HG03039 (cell line): ENCODE results near the gene GRB2.
"Not testable (repeated sequence)": the region's sequence is repeated elsewhere in the genome, so short reads cannot be mapped to it uniquely, and the experiment has no call there.

Experiments
- ATAC-seq: cut with Tn5 transposase; IDR thresholded peaks from one replicate; pipeline ENCODE4 v1.9.1; 2021; ENCODE audit warnings: mild to moderate bottlenecking, moderate library complexity; ENCODE audit not compliant: unreplicated experiment

Gene GRB2

DNA sequence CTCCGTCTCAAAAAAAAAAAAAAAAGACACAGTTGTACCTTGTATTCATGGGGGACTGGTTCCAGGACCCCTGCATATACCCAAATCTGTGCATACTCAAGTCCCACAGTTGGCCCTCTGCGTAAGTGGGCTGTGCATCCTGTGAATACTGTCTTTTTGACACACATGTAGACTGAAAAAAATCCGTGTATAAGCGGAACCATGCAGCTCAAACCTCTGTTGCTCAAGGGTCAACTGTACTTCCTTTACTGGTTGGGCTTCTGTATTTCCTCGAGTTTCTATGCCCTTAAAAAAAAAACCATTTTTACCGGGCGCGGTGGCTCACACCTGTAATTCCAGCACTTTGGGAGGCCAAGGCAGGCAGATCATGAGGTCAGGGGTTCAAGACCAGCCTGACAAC lies 52.3 kb downstream of the GRB2 start:
- ATAC-seq, result no peak

DNA sequence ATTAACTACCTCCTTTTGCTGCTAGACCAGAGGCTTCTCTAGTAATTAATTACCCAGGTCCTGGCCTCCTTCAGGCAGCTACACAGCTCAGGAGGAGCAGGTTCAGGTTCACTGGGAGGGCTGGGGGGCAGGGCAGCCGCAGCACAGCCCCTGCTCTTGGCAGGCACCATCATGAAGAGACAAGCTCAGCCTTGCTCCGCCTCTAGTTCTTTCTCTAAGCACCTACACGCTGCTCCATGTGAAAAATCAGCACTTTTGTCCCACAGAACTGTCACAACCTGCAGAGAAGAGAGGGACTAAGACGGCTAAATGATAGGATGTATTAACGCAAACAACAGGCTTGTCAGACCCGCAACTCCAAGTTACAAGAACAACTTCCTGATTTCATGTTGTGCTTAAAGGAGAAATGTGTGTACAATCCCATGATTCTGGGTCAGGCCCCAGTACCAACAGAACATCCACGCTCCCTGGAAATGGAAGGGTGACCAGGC lies 53.4 kb downstream of the GRB2 start:
- ATAC-seq, result no peak

DNA sequence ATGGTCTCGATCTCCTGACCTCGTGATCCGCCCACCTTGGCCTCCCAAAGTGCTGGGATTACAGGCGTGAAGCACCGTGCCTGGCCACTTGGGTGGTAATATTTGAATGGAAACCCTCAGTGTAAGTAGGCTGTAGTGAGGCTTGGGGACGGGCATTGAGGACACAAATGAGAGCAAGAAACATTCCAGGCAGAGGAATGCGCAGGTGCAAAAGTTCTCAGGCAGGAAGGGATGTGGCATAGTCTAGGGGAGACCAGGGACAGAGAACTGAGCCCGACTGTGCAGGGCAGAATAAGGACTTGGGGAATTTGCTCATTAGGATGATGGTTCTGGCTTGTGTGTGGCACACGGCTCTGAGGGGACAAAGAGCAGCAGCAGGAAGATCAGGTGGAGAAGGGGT lies 54.8 kb downstream of the GRB2 start:
- no peak for ATAC-seq

- ATAC-seq, result no peak
Observed at GRCh38 chr17:75350029-75350428, 55.4 kb downstream of the GRB2 start.

DNA sequence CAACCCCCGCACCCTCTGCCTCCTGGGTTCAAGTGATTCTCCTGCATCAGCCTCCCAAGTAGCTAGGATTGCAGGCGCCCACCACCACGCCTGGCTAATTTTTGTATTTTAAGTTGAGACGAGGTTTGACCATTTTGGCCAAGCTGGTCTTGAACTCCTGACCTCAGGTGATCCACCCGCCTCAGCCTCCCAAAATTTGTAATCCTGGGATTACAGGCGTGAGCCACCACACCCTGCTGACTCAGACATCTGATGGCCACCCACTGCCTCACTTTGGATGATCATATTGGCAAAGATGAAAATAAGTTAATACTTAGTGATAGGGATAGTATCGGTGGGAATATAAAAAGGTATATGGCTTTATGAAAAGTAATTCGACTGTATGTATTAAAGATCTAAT lies 55.9 kb downstream of the GRB2 start:
- no peak for ATAC-seq

- no peak for ATAC-seq
Observed at GRCh38 chr17:75348386-75349012, 57.0 kb downstream of the GRB2 start.

GRCh38 chr17:75346906-75347305 lies 58.6 kb downstream of the GRB2 start:
- no peak for ATAC-seq

- not testable (repeated sequence) for ATAC-seq
Observed at GRCh38 chr17:75346368-75346767, 59.1 kb downstream of the GRB2 start.

- no peak for ATAC-seq
Observed at GRCh38 chr17:75345514-75346167, 59.8 kb downstream of the GRB2 start.

DNA sequence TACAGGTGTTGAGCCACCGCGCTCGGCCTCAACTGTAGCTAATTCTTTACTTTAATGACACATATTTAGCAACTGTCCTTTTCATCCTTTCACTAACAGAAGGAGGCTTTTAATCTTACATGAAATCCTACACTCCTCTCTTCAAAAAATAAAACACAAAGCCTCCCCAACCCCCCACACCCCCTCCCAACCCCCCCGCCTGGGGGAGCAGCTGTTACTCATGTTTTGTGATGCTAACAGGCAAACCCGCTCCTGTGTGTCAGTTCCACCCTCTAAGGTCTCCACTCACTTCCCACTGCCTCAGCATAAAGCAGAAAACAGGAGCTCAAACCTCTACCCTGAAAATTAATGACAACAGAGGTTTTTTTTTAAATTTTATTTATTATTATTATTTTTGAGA lies 60.8 kb downstream of the GRB2 start:
- ATAC-seq, result no peak

- no peak for ATAC-seq
Observed at GRCh38 chr17:75342996-75343395, 62.5 kb downstream of the GRB2 start.

DNA sequence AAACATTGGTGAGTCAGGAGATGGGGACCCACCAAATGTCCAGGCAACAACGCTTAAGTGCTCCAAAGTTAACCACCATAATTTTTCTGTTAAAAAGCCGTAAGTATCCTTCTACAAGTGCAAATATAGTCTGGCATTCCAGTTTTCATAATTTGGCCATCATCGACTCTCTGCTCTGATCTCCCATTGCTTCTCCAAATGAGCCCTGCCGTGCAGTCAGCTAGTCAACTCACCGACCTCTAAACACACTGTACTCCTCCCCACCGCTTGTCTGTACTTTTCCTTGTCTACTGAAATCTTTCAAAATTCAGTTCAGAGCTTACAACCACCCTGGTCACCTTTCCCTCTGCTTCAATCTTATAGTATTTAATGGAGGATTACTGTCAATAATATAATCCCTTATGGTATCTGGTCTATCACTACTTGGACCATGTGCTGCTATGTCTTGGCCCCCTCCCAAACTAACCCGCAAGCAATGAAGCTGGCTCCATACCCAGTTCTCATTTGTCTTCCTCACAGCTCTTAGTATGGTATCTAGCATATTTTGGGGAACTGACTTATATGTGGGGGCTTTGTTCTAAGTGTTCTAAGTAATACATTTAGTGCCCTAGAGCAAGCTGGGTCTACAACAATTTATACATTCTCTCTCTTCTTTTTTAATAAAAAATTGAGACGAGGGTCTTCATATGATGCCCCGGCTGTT lies 63.5 kb downstream of the GRB2 start:
- ATAC-seq, result no peak

- no peak for ATAC-seq
Observed at GRCh38 chr17:75340631-75341030, 64.8 kb downstream of the GRB2 start.

GRCh38 chr17:75339971-75340370 lies 65.5 kb downstream of the GRB2 start:
- no peak for ATAC-seq

- ATAC-seq, result no peak
Observed at GRCh38 chr17:75338335-75338734, 67.1 kb downstream of the GRB2 start.

- no peak for ATAC-seq
Observed at GRCh38 chr17:75335315-75335714, 70.2 kb downstream of the GRB2 start.

DNA sequence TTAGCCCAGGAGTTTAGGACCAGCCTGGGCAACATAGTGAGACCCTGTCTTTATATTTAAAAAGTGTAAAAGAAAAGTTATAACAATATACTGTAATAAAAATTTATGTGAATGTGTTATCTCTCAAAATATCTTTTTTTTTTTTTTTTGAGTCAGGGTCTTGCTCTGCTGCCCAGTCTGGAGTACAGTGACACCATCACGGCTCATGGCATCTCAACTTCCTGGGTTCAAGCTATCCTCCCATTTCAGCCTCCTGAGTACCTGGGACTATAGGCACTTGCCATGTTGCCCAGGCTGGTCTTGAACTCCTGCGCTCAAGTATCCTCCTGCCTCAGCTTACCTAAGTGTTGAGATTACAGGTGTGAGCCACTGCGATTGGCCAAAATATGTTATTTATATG lies 70.8 kb downstream of the GRB2 start:
- no peak for ATAC-seq

- no peak for ATAC-seq
Observed at GRCh38 chr17:75331671-75332070, 73.8 kb downstream of the GRB2 start.

DNA sequence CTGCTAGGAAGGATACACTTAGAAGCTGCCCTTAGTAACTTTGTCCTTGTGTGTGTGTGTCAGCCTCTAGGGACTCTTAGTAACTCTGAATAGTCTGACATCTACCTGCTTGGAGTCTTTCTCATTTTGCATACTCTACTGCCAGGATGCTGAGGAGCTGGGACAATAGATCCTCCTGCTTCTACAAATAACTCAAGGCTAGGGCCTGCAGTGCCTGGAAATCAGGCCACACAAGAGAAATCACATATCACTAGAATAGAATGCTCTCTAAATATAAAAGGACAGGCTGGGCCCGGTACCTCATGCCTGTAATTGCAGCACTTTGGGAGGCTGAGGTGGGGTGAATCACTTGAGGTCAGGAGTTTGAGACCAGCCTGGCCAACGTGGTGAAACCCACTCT lies 77.7 kb downstream of the GRB2 start:
- no peak for ATAC-seq

DNA sequence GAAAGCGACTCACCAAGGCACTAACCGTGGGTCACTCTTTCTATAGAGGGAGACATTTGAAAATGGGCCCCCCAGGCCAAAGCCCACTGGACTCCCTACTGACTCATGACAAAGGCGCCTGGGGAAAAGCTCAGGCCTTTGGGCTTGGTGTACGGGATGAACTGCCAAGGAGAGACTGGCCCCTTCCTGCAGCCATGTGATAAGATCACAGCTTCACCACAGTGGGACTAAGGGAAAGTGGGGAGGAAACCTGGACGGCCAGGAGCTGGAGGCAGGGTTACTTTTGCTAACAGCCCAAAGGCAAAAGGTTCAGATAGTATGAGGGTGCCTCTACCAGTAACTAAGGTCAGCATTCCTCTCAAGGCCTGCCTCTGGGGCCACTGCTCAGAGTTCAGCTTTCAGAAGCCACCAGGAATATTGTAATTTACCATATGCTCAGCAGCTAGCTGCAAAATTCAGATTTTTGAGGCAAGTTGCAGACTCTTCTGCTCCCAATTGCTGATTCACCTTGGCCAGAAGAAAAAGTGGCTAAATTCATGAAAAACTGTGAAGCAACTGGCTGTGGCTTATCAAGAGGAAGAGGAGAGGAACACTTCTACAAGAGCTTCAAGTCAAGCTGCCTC lies 79.1 kb downstream of the GRB2 start:
- ATAC-seq, result no peak

DNA sequence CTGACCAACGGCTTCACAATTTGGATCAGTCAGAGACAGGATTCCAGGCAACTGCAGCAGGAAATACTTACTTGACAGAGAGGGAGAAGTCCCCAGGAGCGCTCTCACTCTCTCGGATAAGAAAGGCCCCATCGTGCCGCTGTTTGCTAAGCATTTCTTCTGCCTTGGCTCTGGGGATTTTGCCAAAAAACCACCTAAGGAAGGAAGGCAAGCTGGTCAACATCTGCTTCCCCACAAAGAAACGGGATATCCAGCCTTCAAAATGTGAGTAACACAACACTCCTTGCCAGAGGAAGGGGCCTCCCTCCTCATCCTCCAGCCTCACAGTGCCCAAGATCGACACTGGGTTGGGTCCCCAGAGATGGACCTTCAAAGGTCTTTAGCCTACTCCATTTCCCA lies 79.7 kb downstream of the GRB2 start:
- no peak for ATAC-seq

DNA sequence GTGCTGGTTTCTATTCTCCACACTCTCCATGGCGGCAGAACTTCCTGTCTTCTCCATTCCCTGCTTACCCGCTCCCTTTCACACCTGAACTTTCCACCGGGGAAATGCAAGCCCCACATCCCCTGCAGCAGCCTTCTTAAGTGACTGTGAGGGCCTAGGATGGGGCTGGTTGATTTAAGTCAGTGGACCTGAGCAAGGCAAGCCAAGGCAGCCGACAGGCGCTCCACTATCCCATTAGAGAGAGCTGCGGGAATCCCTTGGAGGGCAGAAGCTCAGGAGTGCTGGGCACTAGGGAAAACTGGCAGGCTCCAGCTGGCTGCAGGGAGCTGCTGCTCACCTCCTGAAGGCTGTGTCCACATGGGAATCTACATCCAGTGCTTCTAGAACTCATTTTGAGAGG lies 80.1 kb downstream of the GRB2 start:
- ATAC-seq, result no peak
